WTC11 (cell line): ENCODE data around the gene MANBA. TPM values are rescaled to one million over a fixed set of nuclear protein-coding genes. Genes with fewer than 3 reads are reported as not detected.
A peak's percentile ranks its signal among the peaks of the same experiment; 100 is the strongest.
"Not testable (repeated sequence)": the region's sequence is repeated elsewhere in the genome, so short reads cannot be mapped to it uniquely, and the experiment has no call there.

Experiments
- ATAC-seq: fragments of 200-7000 bp; cut with Tn5 transposase; 2 replicates; pipeline ENCODE4 v1.10.0; 2021; ENCODE audit warnings: mild to moderate bottlenecking, moderate library complexity
- CTCF ChIA-PET: fragments of 300-600 bp; sonication (Branson Sonifier 250); formaldehyde crosslinking; loops from one replicate; lab custom pipeline; 2021; ENCODE audit warnings: antibody characterized with exemption; lab: Charles Lee
- POLR2A ChIA-PET: fragments of 350-600 bp; sonication (Branson Sonifier 250); formaldehyde crosslinking; loops from one replicate; lab custom pipeline; 2021; ENCODE audit warnings: antibody characterized with exemption; lab: Charles Lee
- DNase-seq: peaks from one replicate; pipeline ENCODE4 v3.0.0; 2021; ENCODE audit warnings: low spot score
- H3K27ac Mint-ChIP-seq: 2 replicates; pipeline ENCODE4 v1.8.0; 2021; ENCODE audit warnings: mixed read lengths
- H3K27me3 Mint-ChIP-seq: 2 replicates; pipeline ENCODE4 v1.8.0; 2021; ENCODE audit warnings: low read depth, mild to moderate bottlenecking, moderate library complexity, mixed read lengths
- H3K36me3 Mint-ChIP-seq: 2 replicates; pipeline ENCODE4 v1.8.0; 2021; ENCODE audit warnings: mixed read lengths
- H3K4me1 Mint-ChIP-seq: 2 replicates; pipeline ENCODE4 v1.8.0; 2022; ENCODE audit warnings: mixed read lengths
- H3K4me3 Mint-ChIP-seq: 2 replicates; pipeline ENCODE4 v1.8.0; 2021; ENCODE audit warnings: mild to moderate bottlenecking, moderate library complexity, mixed read lengths
- H3K9me3 Mint-ChIP-seq: 2 replicates; pipeline ENCODE4 v1.8.0; 2021; ENCODE audit warnings: mixed read lengths
- AR ChIP-seq: fragments of 250-450 bp; sonication (Bioruptor Pico); IDR thresholded peaks from 2 replicates; pipeline ENCODE4 v1.9.0; 2021; ENCODE audit warnings: mild to moderate bottlenecking
- CBFB ChIP-seq: sonication (generic); formaldehyde crosslinking; IDR thresholded peaks from 2 replicates; pipeline ENCODE4 v1.8.1; 2022; ENCODE audit warnings: mild to moderate bottlenecking, low read depth, missing genetic modification reagents
- E2F5 ChIP-seq: sonication (generic); formaldehyde crosslinking; IDR thresholded peaks from 2 replicates; pipeline ENCODE4 v1.8.1; 2022; ENCODE audit warnings: mild to moderate bottlenecking, moderate library complexity, missing genetic modification reagents
- ERG ChIP-seq: fragments of 250-450 bp; sonication (Bioruptor Pico); IDR thresholded peaks from 2 replicates; pipeline ENCODE4 v1.8.0; 2021; ENCODE audit warnings: mild to moderate bottlenecking
- FOXP4 ChIP-seq: sonication (generic); formaldehyde crosslinking; IDR thresholded peaks from 2 replicates; pipeline ENCODE4 v1.8.0; 2022; ENCODE audit warnings: mild to moderate bottlenecking, missing genetic modification reagents
- GRHL2 ChIP-seq: fragments of 250-450 bp; sonication (Bioruptor Pico); IDR thresholded peaks from 2 replicates; pipeline ENCODE4 v1.8.0; 2022; ENCODE audit warnings: mild to moderate bottlenecking, moderate library complexity; ENCODE audit not compliant: insufficient replicate concordance, severe bottlenecking
- IRF2 ChIP-seq: sonication (generic); formaldehyde crosslinking; IDR thresholded peaks from 2 replicates; pipeline ENCODE4 v1.8.0; 2022; ENCODE audit warnings: low read depth, missing genetic modification reagents, borderline replicate concordance
- JUN ChIP-seq: sonication (generic); formaldehyde crosslinking; IDR thresholded peaks from 2 replicates; pipeline ENCODE4 v1.8.0; 2023; ENCODE audit warnings: mild to moderate bottlenecking, missing genetic modification reagents
- NR2C2 ChIP-seq: sonication (generic); formaldehyde crosslinking; IDR thresholded peaks from 2 replicates; pipeline ENCODE4 v1.8.0; 2022; ENCODE audit warnings: mild to moderate bottlenecking, missing genetic modification reagents
- OVOL2 ChIP-seq: fragments of 250-450 bp; sonication (Bioruptor Pico); IDR thresholded peaks from 2 replicates; pipeline ENCODE4 v1.9.0; 2021; ENCODE audit warnings: mild to moderate bottlenecking, borderline replicate concordance
- PRRX2 ChIP-seq: fragments of 250-450 bp; sonication (Bioruptor Pico); IDR thresholded peaks from 2 replicates; pipeline ENCODE4 v1.8.0; 2021; ENCODE audit warnings: mild to moderate bottlenecking
- RORB ChIP-seq: fragments of 250-450 bp; sonication (Bioruptor Pico); IDR thresholded peaks from 2 replicates; pipeline ENCODE4 v1.9.0; 2021; ENCODE audit warnings: mild to moderate bottlenecking
- SOX15 ChIP-seq: fragments of 250-450 bp; sonication (Bioruptor Pico); IDR thresholded peaks from 2 replicates; pipeline ENCODE4 v1.9.0; 2021; ENCODE audit warnings: mild to moderate bottlenecking
- SP1 ChIP-seq: sonication (generic); formaldehyde crosslinking; conservative IDR thresholded peaks from 2 replicates; pipeline ENCODE4 v1.8.1; 2022; ENCODE audit warnings: missing genetic modification reagents
- TEAD4 ChIP-seq: sonication (generic); formaldehyde crosslinking; IDR thresholded peaks from 2 replicates; pipeline ENCODE4 v1.8.0; 2022; ENCODE audit warnings: mild to moderate bottlenecking, missing genetic modification reagents
- TP53 ChIP-seq: sonication (generic); formaldehyde crosslinking; IDR thresholded peaks from 2 replicates; pipeline ENCODE4 v1.8.1; 2023; ENCODE audit warnings: mild to moderate bottlenecking, missing genetic modification reagents
- ZBTB21 ChIP-seq: sonication (generic); formaldehyde crosslinking; IDR thresholded peaks from 2 replicates; pipeline ENCODE4 v1.8.1; 2023; ENCODE audit warnings: mild to moderate bottlenecking, missing genetic modification reagents, borderline replicate concordance
- ZBTB43 ChIP-seq: sonication (generic); formaldehyde crosslinking; IDR thresholded peaks from 2 replicates; pipeline ENCODE4 v1.8.1; 2023; ENCODE audit warnings: mild to moderate bottlenecking, missing genetic modification reagents
- ZNF512 ChIP-seq: sonication (generic); formaldehyde crosslinking; IDR thresholded peaks from 2 replicates; pipeline ENCODE4 v1.8.1; 2022; ENCODE audit warnings: missing genetic modification reagents, borderline replicate concordance
- total RNA-seq: library from RNA; stranded (reverse); gene quantifications from 3 replicates; pipeline ENCODE4 v1.2.3, GENCODE V29; 2021

Gene MANBA
- total RNA-seq, 1 experiment from 2014 or later = 35.1 TPM

- Mint-ChIP-seq H3K9me3 (no peaks in the 10 kb centered on the region), H3K36me3 (no peaks in the 10 kb centered on the region), H3K27ac (no peak overlapping the region), H3K27me3 (no peaks in the 10 kb centered on the region), H3K4me1 (peaks cover 24% of the 10 kb centered on the region), H3K4me3 (no peak overlapping the region)
- ChIA-PET POLR2A (no interaction called here), CTCF (interaction anchor here (0.7 to 4.0 kb wide), 8 partner anchors 10 to 409 kb away, joined by 3 to 31 read pairs (median 6); no protein-coding TSS in a partner anchor)
- TF ChIP-seq SP1 (no peak), RORB (CRISPR knock-in tag) (no peak), JUN (CRISPR knock-in tag) (no peak), ZBTB43 (CRISPR knock-in tag) (no peak), ZBTB21 (CRISPR knock-in tag) (no peak), AR (CRISPR knock-in tag) (no peak), CBFB (no peak), E2F5 (CRISPR knock-in tag) (no peak), TP53 (no peak), IRF2 (no peak), ERG (CRISPR knock-in tag) (no peak), TEAD4 (CRISPR knock-in tag) (no peak), GRHL2 (no peak), FOXP4 (CRISPR knock-in tag) (no peak), PRRX2 (CRISPR knock-in tag) (no peak), SOX15 (CRISPR knock-in tag) (no peak)
- ATAC-seq (peak; percentile 49), DNase-seq (peak; percentile 20)
Observed at GRCh38 chr4:102623622-102624021, 137.1 kb downstream of the MANBA start.

GRCh38 chr4:102620697-102621497, 139.9 kb downstream of the MANBA start:
- DNase-seq (no peak), ATAC-seq (peak; percentile 49)
- TF ChIP-seq OVOL2 (CRISPR knock-in tag) (no peak), ZNF512 (CRISPR knock-in tag) (no peak), NR2C2 (CRISPR knock-in tag) (no peak)
- CTCF ChIA-PET = interaction anchor here (0.8 to 1.3 kb wide), 10 partner anchors 14 to 468 kb away, joined by 3 to 9 read pairs (median 4); partner anchors contain the start of gene UBE2D3
- H3K36me3 Mint-ChIP-seq = no peaks in the 10 kb centered on the region
- no peaks in the 10 kb centered on the region for H3K27me3 Mint-ChIP-seq
- H3K4me1 Mint-ChIP-seq = peaks cover 38% of the 10 kb centered on the region
- no peak overlapping the region for H3K4me3 Mint-ChIP-seq
- POLR2A ChIA-PET = no interaction called here
- H3K9me3 Mint-ChIP-seq = no peaks in the 10 kb centered on the region
- no peak overlapping the region for H3K27ac Mint-ChIP-seq

- ATAC-seq = 0 out of 2 replicates have a peak, but pooled peaks have one; percentile 22
- H3K27me3 Mint-ChIP-seq, H3K36me3 Mint-ChIP-seq, DNase-seq, POLR2A ChIA-PET, H3K4me3 Mint-ChIP-seq, H3K9me3 Mint-ChIP-seq, H3K27ac Mint-ChIP-seq: not testable (repeated sequence)
- peaks cover 39% of the 10 kb centered on the region for H3K4me1 Mint-ChIP-seq
- CTCF ChIA-PET = interaction anchor here (0.9 to 2.0 kb wide), 10 partner anchors 13 to 469 kb away, joined by 3 to 9 read pairs (median 5); partner anchors contain the start of gene UBE2D3
Observed at GRCh38 chr4:102619776-102620631, 140.8 kb downstream of the MANBA start.
